ENCODE measurements around the gene FFAR1.

Gene FFAR1

GRCh38 chr19:35334144-35334753, 13.5 kb upstream of the FFAR1 start:
- no peaks in the 10 kb centered on the region for H3K9me3 ChIP-seq (ENCODE audit: control insufficient read depth in 1 of 2, low read length in 2 of 2)
- H3K36me3 ChIP-seq (ENCODE audit: control insufficient read depth in 1 of 2, insufficient read depth in 2 of 2, low read length in 2 of 2) = no peaks in the 10 kb centered on the region

GRCh38 chr19:35336166-35336955, 11.3 kb upstream of the FFAR1 start:
- no peaks in the 10 kb centered on the region for H3K27me3 ChIP-seq (ENCODE audit: low read depth, low read length)
- H3K4me3 ChIP-seq (ENCODE audit: low read depth in 1 of 2, low read length in 2 of 2) = no peak overlapping the region
- H3K27ac ChIP-seq (ENCODE audit: low read length) = no peak overlapping the region
- no peaks in the 10 kb centered on the region for H3K36me3 ChIP-seq (ENCODE audit: control insufficient read depth in 1 of 2, insufficient read depth in 2 of 2, low read length in 2 of 2)
- no peaks in the 10 kb centered on the region for H3K9me3 ChIP-seq (ENCODE audit: control insufficient read depth in 1 of 2, low read length in 2 of 2)
- H3K4me1 ChIP-seq (ENCODE audit: control insufficient read depth in 1 of 2, insufficient read depth in 2 of 2, low read length in 2 of 2) = no peaks in the 10 kb centered on the region

More at GRCh38 chr19:35334144-35334753, 13.5 kb upstream of the FFAR1 start:
- no peaks in the 10 kb centered on the region for H3K4me1 ChIP-seq (ENCODE audit: control insufficient read depth in 1 of 2, insufficient read depth in 2 of 2, low read length in 2 of 2)
- H3K27me3 ChIP-seq (ENCODE audit: low read depth, low read length) = no peaks in the 10 kb centered on the region
- no peak overlapping the region for H3K27ac ChIP-seq (ENCODE audit: low read length)
- H3K4me3 ChIP-seq (ENCODE audit: low read depth in 1 of 2, low read length in 2 of 2) = no peak overlapping the region

- Histone ChIP-seq H3K36me3 (ENCODE audit: control insufficient read depth in 1 of 2, insufficient read depth in 2 of 2, low read length in 2 of 2) (no peaks in the 10 kb centered on the region), H3K27me3 (ENCODE audit: low read depth, low read length) (no peaks in the 10 kb centered on the region), H3K27ac (ENCODE audit: low read length) (no peak overlapping the region), H3K4me1 (ENCODE audit: control insufficient read depth in 1 of 2, insufficient read depth in 2 of 2, low read length in 2 of 2) (no peaks in the 10 kb centered on the region), H3K4me3 (ENCODE audit: low read depth in 1 of 2, low read length in 2 of 2) (no peak overlapping the region), H3K9me3 (ENCODE audit: control insufficient read depth in 1 of 2, low read length in 2 of 2) (no peaks in the 10 kb centered on the region)
These were observed 10.4 kb upstream of the FFAR1 start for GRCh38 chr19:35337097-35337983.

- Histone ChIP-seq H3K9me3 (ENCODE audit: control insufficient read depth in 1 of 2, low read length in 2 of 2) (no peaks in the 10 kb centered on the region), H3K36me3 (ENCODE audit: control insufficient read depth in 1 of 2, insufficient read depth in 2 of 2, low read length in 2 of 2) (no peaks in the 10 kb centered on the region), H3K27ac (ENCODE audit: low read length) (no peak overlapping the region), H3K4me3 (ENCODE audit: low read depth in 1 of 2, low read length in 2 of 2) (no peak overlapping the region), H3K4me1 (ENCODE audit: control insufficient read depth in 1 of 2, insufficient read depth in 2 of 2, low read length in 2 of 2) (no peaks in the 10 kb centered on the region), H3K27me3 (ENCODE audit: low read depth, low read length) (no peaks in the 10 kb centered on the region)
These were observed 9.8 kb upstream of the FFAR1 start for GRCh38 chr19:35337984-35338296.

GRCh38 chr19:35340431-35340830, 7.3 kb upstream of the FFAR1 start:
- H3K4me3 ChIP-seq (ENCODE audit: low read depth in 1 of 2, low read length in 2 of 2) = no peak overlapping the region
- H3K27ac ChIP-seq (ENCODE audit: low read length) = no peak overlapping the region
- H3K4me1 ChIP-seq (ENCODE audit: control insufficient read depth in 1 of 2, insufficient read depth in 2 of 2, low read length in 2 of 2) = no peaks in the 10 kb centered on the region
- no peaks in the 10 kb centered on the region for H3K27me3 ChIP-seq (ENCODE audit: low read depth, low read length)
- no peaks in the 10 kb centered on the region for H3K36me3 ChIP-seq (ENCODE audit: control insufficient read depth in 1 of 2, insufficient read depth in 2 of 2, low read length in 2 of 2)
- no peaks in the 10 kb centered on the region for H3K9me3 ChIP-seq (ENCODE audit: control insufficient read depth in 1 of 2, low read length in 2 of 2)

GRCh38 chr19:35341006-35341405, 6.7 kb upstream of the FFAR1 start:
- no peaks in the 10 kb centered on the region for H3K4me1 ChIP-seq (ENCODE audit: control insufficient read depth in 1 of 2, insufficient read depth in 2 of 2, low read length in 2 of 2)
- H3K36me3 ChIP-seq (ENCODE audit: control insufficient read depth in 1 of 2, insufficient read depth in 2 of 2, low read length in 2 of 2) = no peaks in the 10 kb centered on the region
- no peaks in the 10 kb centered on the region for H3K9me3 ChIP-seq (ENCODE audit: control insufficient read depth in 1 of 2, low read length in 2 of 2)
- H3K27ac ChIP-seq (ENCODE audit: low read length) = no peak overlapping the region
- H3K4me3 ChIP-seq (ENCODE audit: low read depth in 1 of 2, low read length in 2 of 2) = no peak overlapping the region
- H3K27me3 ChIP-seq (ENCODE audit: low read depth, low read length) = no peaks in the 10 kb centered on the region

- no peaks in the 10 kb centered on the region for H3K27me3 ChIP-seq (ENCODE audit: low read depth, low read length)
- H3K4me3 ChIP-seq (ENCODE audit: low read depth in 1 of 2, low read length in 2 of 2) = no peak overlapping the region
- no peaks in the 10 kb centered on the region for H3K4me1 ChIP-seq (ENCODE audit: control insufficient read depth in 1 of 2, insufficient read depth in 2 of 2, low read length in 2 of 2)
- no peaks in the 10 kb centered on the region for H3K9me3 ChIP-seq (ENCODE audit: control insufficient read depth in 1 of 2, low read length in 2 of 2)
- H3K36me3 ChIP-seq (ENCODE audit: control insufficient read depth in 1 of 2, insufficient read depth in 2 of 2, low read length in 2 of 2) = no peaks in the 10 kb centered on the region
- no peak overlapping the region for H3K27ac ChIP-seq (ENCODE audit: low read length)
These were observed 6.0 kb upstream of the FFAR1 start for GRCh38 chr19:35341565-35342225.

GRCh38 chr19:35342430-35342829, 5.3 kb upstream of the FFAR1 start:
- Histone ChIP-seq H3K4me1 (ENCODE audit: control insufficient read depth in 1 of 2, insufficient read depth in 2 of 2, low read length in 2 of 2) (no peaks in the 10 kb centered on the region), H3K27ac (ENCODE audit: low read length) (no peak overlapping the region), H3K4me3 (ENCODE audit: low read depth in 1 of 2, low read length in 2 of 2) (no peak overlapping the region), H3K27me3 (ENCODE audit: low read depth, low read length) (no peaks in the 10 kb centered on the region), H3K9me3 (ENCODE audit: control insufficient read depth in 1 of 2, low read length in 2 of 2) (no peaks in the 10 kb centered on the region), H3K36me3 (ENCODE audit: control insufficient read depth in 1 of 2, insufficient read depth in 2 of 2, low read length in 2 of 2) (no peaks in the 10 kb centered on the region)

- Histone ChIP-seq H3K27me3 (ENCODE audit: low read depth, low read length) (no peaks in the 10 kb centered on the region), H3K36me3 (ENCODE audit: control insufficient read depth in 1 of 2, insufficient read depth in 2 of 2, low read length in 2 of 2) (no peaks in the 10 kb centered on the region), H3K9me3 (ENCODE audit: control insufficient read depth in 1 of 2, low read length in 2 of 2) (no peaks in the 10 kb centered on the region), H3K27ac (ENCODE audit: low read length) (no peak overlapping the region), H3K4me1 (ENCODE audit: control insufficient read depth in 1 of 2, insufficient read depth in 2 of 2, low read length in 2 of 2) (no peaks in the 10 kb centered on the region), H3K4me3 (ENCODE audit: low read depth in 1 of 2, low read length in 2 of 2) (no peak overlapping the region)
These were observed 3.1 kb upstream of the FFAR1 start for GRCh38 chr19:35344511-35345031.

- no peak overlapping the region for H3K4me3 ChIP-seq (ENCODE audit: low read depth in 1 of 2, low read length in 2 of 2)
- H3K9me3 ChIP-seq (ENCODE audit: control insufficient read depth in 1 of 2, low read length in 2 of 2) = no peaks in the 10 kb centered on the region
- H3K27me3 ChIP-seq (ENCODE audit: low read depth, low read length) = no peaks in the 10 kb centered on the region
- H3K36me3 ChIP-seq (ENCODE audit: control insufficient read depth in 1 of 2, insufficient read depth in 2 of 2, low read length in 2 of 2) = no peaks in the 10 kb centered on the region
- H3K27ac ChIP-seq (ENCODE audit: low read length) = no peak overlapping the region
- H3K4me1 ChIP-seq (ENCODE audit: control insufficient read depth in 1 of 2, insufficient read depth in 2 of 2, low read length in 2 of 2) = no peaks in the 10 kb centered on the region
These were observed 2.0 kb upstream of the FFAR1 start for GRCh38 chr19:35345671-35346111.

Measured in muscle layer of duodenum (tissue), 2 donors.